Neural crest cell (in vitro differentiated cells): Measurements from ENCODE around the gene RSPH10B2. TPM values are rescaled to one million over a fixed set of nuclear protein-coding genes. Genes with fewer than 3 reads are reported as not detected.
"Not testable (repeated sequence)": the region's sequence is repeated elsewhere in the genome, so short reads cannot be mapped to it uniquely, and the experiment has no call there.

Source experiments
- DNase-seq: peaks from one replicate; pipeline ENCODE4 v3.0.0; 2021; ENCODE audit warnings: low read depth, mixed read lengths, low spot score
- H3K27ac Mint-ChIP-seq: one replicate; pipeline ENCODE4 v1.8.0; 2021; ENCODE audit warnings: mild to moderate bottlenecking, mixed read lengths; ENCODE audit not compliant: unreplicated experiment
- H3K27me3 Mint-ChIP-seq: 2 replicates; pipeline ENCODE4 v1.8.0; 2021; ENCODE audit warnings: low read depth, mild to moderate bottlenecking, mixed read lengths
- H3K36me3 Mint-ChIP-seq: 2 replicates; pipeline ENCODE4 v1.8.0; 2021; ENCODE audit warnings: low read depth, mild to moderate bottlenecking, mixed read lengths
- H3K4me1 Mint-ChIP-seq: 2 replicates; pipeline ENCODE4 v1.8.0; 2021; ENCODE audit warnings: mixed read lengths
- H3K4me3 Mint-ChIP-seq: one replicate; pipeline ENCODE4 v1.8.0; 2021; ENCODE audit warnings: mild to moderate bottlenecking, mixed read lengths
- H3K9me3 Mint-ChIP-seq: 2 replicates; pipeline ENCODE4 v1.8.0; 2021; ENCODE audit warnings: mixed read lengths
- CTCF ChIP-seq: fragments of 200-600 bp; sonication (generic); conservative IDR thresholded peaks from 2 replicates; pipeline ENCODE4 v1.5.0; 2021; ENCODE audit warnings: antibody characterized with exemption, mild to moderate bottlenecking
- total RNA-seq: library from RNA; stranded (reverse); gene quantifications from 2 replicates; pipeline ENCODE4 v1.2.1, GENCODE V29; 2021

RSPH10B2 gene
- total RNA-seq, 1 donor from 2014 or later = 0.65 TPM

GRCh38 chr7:6729492-6730342 lies 24.2 kb upstream of the RSPH10B2 start:
- Mint-ChIP-seq H3K36me3 (peaks cover 8% of the 10 kb centered on the region), H3K27ac (peak overlapping the region; percentile 89), H3K4me3 (peak overlapping the region; percentile 92), H3K9me3 (peaks cover 7% of the 10 kb centered on the region), H3K4me1 (peaks cover 14% of the 10 kb centered on the region), H3K27me3 (peaks cover 17% of the 10 kb centered on the region)
- no peak for TF ChIP-seq CTCF
- DNase-seq = peak; percentile 72

GRCh38 chr7:6730343-6730633 lies 23.6 kb upstream of the RSPH10B2 start:
- no peak for TF ChIP-seq CTCF
- Mint-ChIP-seq H3K9me3 (peaks cover 7% of the 10 kb centered on the region), H3K36me3 (peaks cover 12% of the 10 kb centered on the region), H3K4me1 (peaks cover 14% of the 10 kb centered on the region), H3K27ac (peak overlapping the region; percentile 89), H3K27me3 (peaks cover 17% of the 10 kb centered on the region), H3K4me3 (peak overlapping the region; percentile 92)
- DNase-seq = no peak

- H3K4me3 Mint-ChIP-seq, H3K9me3 Mint-ChIP-seq, H3K27me3 Mint-ChIP-seq, DNase-seq, H3K4me1 Mint-ChIP-seq, H3K27ac Mint-ChIP-seq: not testable (repeated sequence)
- peaks cover 12% of the 10 kb centered on the region for H3K36me3 Mint-ChIP-seq
These were observed 15.5 kb upstream of the RSPH10B2 start for GRCh38 chr7:6738415-6738814.

- H3K4me1 Mint-ChIP-seq, H3K9me3 Mint-ChIP-seq, H3K27me3 Mint-ChIP-seq, H3K36me3 Mint-ChIP-seq, DNase-seq, H3K4me3 Mint-ChIP-seq, H3K27ac Mint-ChIP-seq: not testable (repeated sequence)
These were observed 9.3 kb upstream of the RSPH10B2 start for GRCh38 chr7:6744410-6745100.

- not testable (repeated sequence) for H3K9me3 Mint-ChIP-seq, H3K27ac Mint-ChIP-seq, H3K27me3 Mint-ChIP-seq, H3K4me1 Mint-ChIP-seq, H3K36me3 Mint-ChIP-seq, DNase-seq, H3K4me3 Mint-ChIP-seq
These were observed 4.6 kb upstream of the RSPH10B2 start for GRCh38 chr7:6749335-6749734.

GRCh38 chr7:6750173-6750572 lies 3.7 kb upstream of the RSPH10B2 start:
- H3K9me3 Mint-ChIP-seq, H3K27ac Mint-ChIP-seq, H3K36me3 Mint-ChIP-seq, H3K4me3 Mint-ChIP-seq, DNase-seq, H3K27me3 Mint-ChIP-seq, H3K4me1 Mint-ChIP-seq: not testable (repeated sequence)

GRCh38 chr7:6761186-6761585 lies 7.3 kb downstream of the RSPH10B2 start:
- not testable (repeated sequence) for H3K27me3 Mint-ChIP-seq, DNase-seq

GRCh38 chr7:6781581-6781980 lies 27.7 kb downstream of the RSPH10B2 start:
- not testable (repeated sequence) for H3K4me1 Mint-ChIP-seq, H3K36me3 Mint-ChIP-seq, H3K27ac Mint-ChIP-seq, H3K4me3 Mint-ChIP-seq, H3K9me3 Mint-ChIP-seq, H3K27me3 Mint-ChIP-seq, DNase-seq

More at GRCh38 chr7:6761186-6761585, 7.3 kb downstream of the RSPH10B2 start:
- H3K4me3 Mint-ChIP-seq, H3K36me3 Mint-ChIP-seq, H3K9me3 Mint-ChIP-seq, H3K27ac Mint-ChIP-seq, H3K4me1 Mint-ChIP-seq: not testable (repeated sequence)

GRCh38 chr7:6789353-6789752 lies 35.5 kb downstream of the RSPH10B2 start:
- H3K4me1 Mint-ChIP-seq, H3K27ac Mint-ChIP-seq, H3K36me3 Mint-ChIP-seq, H3K27me3 Mint-ChIP-seq, H3K9me3 Mint-ChIP-seq, H3K4me3 Mint-ChIP-seq, DNase-seq: not testable (repeated sequence)

GRCh38 chr7:6792113-6792872 lies 38.4 kb downstream of the RSPH10B2 start:
- not testable (repeated sequence) for H3K36me3 Mint-ChIP-seq, H3K4me1 Mint-ChIP-seq, H3K9me3 Mint-ChIP-seq, H3K27ac Mint-ChIP-seq, H3K4me3 Mint-ChIP-seq, H3K27me3 Mint-ChIP-seq, DNase-seq

GRCh38 chr7:6794276-6794675 lies 40.4 kb downstream of the RSPH10B2 start:
- not testable (repeated sequence) for H3K27ac Mint-ChIP-seq, H3K4me1 Mint-ChIP-seq, DNase-seq, H3K9me3 Mint-ChIP-seq, H3K27me3 Mint-ChIP-seq, H3K36me3 Mint-ChIP-seq, H3K4me3 Mint-ChIP-seq
